A549 (cell line): ENCODE measurements around the gene MORN1. TPM values are rescaled to one million over a fixed set of nuclear protein-coding genes. Genes with fewer than 3 reads are reported as not detected.

Experiments used
- ATAC-seq, 2 experiments: fragments of 200-7000 bp in 1 of 2; fragments of >200 bp in 1 of 2; cut with Nextera tagmentation in 1 of 2; cut with Tn5 transposase in 1 of 2; 3 replicates each; pipeline versions ENCODE4 v1.8.0 to v1.9.1; 2018 to 2020; ENCODE audit warnings: mild to moderate bottlenecking in 1 of 2, moderate library complexity in 1 of 2
- CTCF ChIA-PET: fragments of 300-600 bp; sonication (Branson Sonifier 250); formaldehyde crosslinking; extraction: SDS; loops from one replicate; lab custom pipeline; 2021; ENCODE audit warnings: antibody characterized with exemption, inconsistent platforms; lab: Yijun Ruan, JAX
- POLR2A ChIA-PET: fragments of 350-600 bp; formaldehyde crosslinking; extraction: SDS; loops from one replicate; lab custom pipeline; 2021; ENCODE audit warnings: antibody characterized with exemption, inconsistent platforms; lab: Yijun Ruan, JAX
- DNase-seq, 2 experiments: peaks; one replicate each; pipeline versions ENCODE4 v3.0.0 to v3.0.0-alpha.2; 2011 to 2016; ENCODE audit warnings: low read depth in 1 of 2, low spot score in 1 of 2
- FAIRE-seq: peaks from 2 replicates; lab custom pipeline; 2011; peaks lifted over from hg19 to GRCh38; lab: Jason Lieb, UNC
- H3K27ac ChIP-seq, 2 experiments: fragments of >200 bp; sonication (Bioruptor Twin); formaldehyde crosslinking; 3 replicates each; pipeline ENCODE4 v1.5.1; 2016 to 2017
- H3K4me1 ChIP-seq: fragments of >200 bp; sonication (Bioruptor Twin); formaldehyde crosslinking; 3 replicates; pipeline ENCODE4 v1.6.1; 2016
- H3K4me2 ChIP-seq: fragments of >200 bp; sonication (Bioruptor Twin); formaldehyde crosslinking; 3 replicates; pipeline ENCODE4 v1.6.1; 2016
- H3K4me3 ChIP-seq: fragments of >200 bp; sonication (Bioruptor Twin); formaldehyde crosslinking; 3 replicates; pipeline ENCODE4 v1.5.1; 2016
- H3K9me3 ChIP-seq: fragments of >200 bp; sonication (Bioruptor Twin); formaldehyde crosslinking; 3 replicates; pipeline ENCODE4 v1.6.1; 2016
- BHLHE40 ChIP-seq: IDR thresholded peaks from 2 replicates; pipeline ENCODE4 v1.6.1; 2012; ENCODE audit warnings: low read depth, low read length, inconsistent platforms
- CBX8 ChIP-seq: fragments of 200-600 bp; sonication (generic); IDR thresholded peaks from 2 replicates; pipeline ENCODE4 v1.6.1; 2016
- CEBPB ChIP-seq, 2 experiments: fragments of >200 bp in 1 of 2; sonication (Bioruptor Twin) in 1 of 2; formaldehyde crosslinking in 1 of 2; IDR thresholded peaks; 2 replicates each; pipeline ENCODE4 v1.6.1; 2012 to 2016
- CHD2 ChIP-seq: fragments of 150-350 bp; IDR thresholded peaks from 2 replicates; pipeline ENCODE4 v1.6.1; 2014; ENCODE audit warnings: low read length; ENCODE audit not compliant: partially characterized antibody
- CHD4 ChIP-seq: fragments of 200-600 bp; sonication (generic); IDR thresholded peaks from 2 replicates; pipeline ENCODE4 v1.6.1; 2016; ENCODE audit warnings: antibody characterized with exemption, mild to moderate bottlenecking, borderline replicate concordance
- EHF ChIP-seq: fragments of 250-450 bp; sonication (Bioruptor Pico); IDR thresholded peaks from 2 replicates; pipeline ENCODE4 v1.5.0; 2020; ENCODE audit warnings: mild to moderate bottlenecking
- ESRRA ChIP-seq: fragments of 150-350 bp; IDR thresholded peaks from 2 replicates; pipeline ENCODE4 v1.6.1; 2014; ENCODE audit warnings: mild to moderate bottlenecking, low read length, borderline replicate concordance
- FOXS1 ChIP-seq: fragments of 250-450 bp; sonication (Bioruptor Pico); IDR thresholded peaks from 2 replicates; pipeline ENCODE4 v1.5.0; 2020; ENCODE audit warnings: mild to moderate bottlenecking, moderate library complexity
- GATA3 ChIP-seq: IDR thresholded peaks from 2 replicates; pipeline ENCODE4 v1.6.1; 2012; ENCODE audit warnings: borderline replicate concordance
- HDAC2 ChIP-seq: fragments of 200-600 bp; sonication (generic); IDR thresholded peaks from 2 replicates; pipeline ENCODE4 v1.6.1; 2016
- HOXB13 ChIP-seq: fragments of 250-450 bp; sonication (Bioruptor Pico); IDR thresholded peaks from 2 replicates; pipeline ENCODE4 v1.5.0; 2020; ENCODE audit warnings: low read depth, mild to moderate bottlenecking, moderate library complexity
- JUNB ChIP-seq: fragments of >200 bp; sonication (Bioruptor Twin); formaldehyde crosslinking; IDR thresholded peaks from 2 replicates; pipeline ENCODE4 v1.6.1; 2016
- MAFK ChIP-seq: fragments of 450-650 bp; IDR thresholded peaks from 2 replicates; pipeline ENCODE4 v1.6.1; 2014; ENCODE audit not compliant: partially characterized antibody
- NR3C1 ChIP-seq: fragments of >200 bp; sonication (Bioruptor Twin); formaldehyde crosslinking; IDR thresholded peaks from 3 replicates; pipeline ENCODE4 v1.6.1; 2017
- PHF8 ChIP-seq: fragments of 200-600 bp; sonication (generic); IDR thresholded peaks from 2 replicates; pipeline ENCODE4 v1.6.1; 2016; ENCODE audit warnings: low read depth, mild to moderate bottlenecking, antibody characterized with exemption, moderate library complexity, borderline replicate concordance
- RAD21 ChIP-seq, 2 experiments: fragments of >200 bp in 1 of 2; sonication (Bioruptor Twin) in 1 of 2; formaldehyde crosslinking in 1 of 2; IDR thresholded peaks in 1 of 2; conservative IDR thresholded peaks in 1 of 2; 2 replicates in 1 of 2; 3 replicates in 1 of 2; pipeline ENCODE4 v1.6.1; 2012 to 2018; ENCODE audit warnings: inconsistent platforms in 1 of 2
- SREBF2 ChIP-seq: fragments of 450-650 bp; IDR thresholded peaks from 2 replicates; pipeline ENCODE4 v1.6.1; 2014; ENCODE audit warnings: mild to moderate bottlenecking, moderate library complexity
- TFCP2L1 ChIP-seq: fragments of 250-450 bp; sonication (Bioruptor Pico); IDR thresholded peaks from 2 replicates; pipeline ENCODE4 v1.5.0; 2021; ENCODE audit warnings: mild to moderate bottlenecking
- WGBS: methylation state at CpG from one replicate; pipeline ENCODE4 v1.1.6; 2017; ENCODE audit errors: missing lambda C conversion rate; 5-methylcytosine and 5-hydroxymethylcytosine counted together
- polyA plus RNA-seq, 4 experiments: library from polyadenylated mRNA; depleted of rRNA in 3 of 4; stranded (reverse); fragments of >200 nt; fragmentation: RNase III in 1 of 4; extraction: RNeasy Plus Mini Kit Qiagen cat#74134 plus additional on column Dnase treatment in 1 of 4; gene quantifications; 2 replicates in 3 of 4; 3 replicates in 1 of 4; pipeline ENCODE4 v1.2.3, GENCODE V29; 2011 to 2017
- TF ChIP-seq, protein P1 (sequence below): IDR thresholded peaks from 2 replicates; pipeline ENCODE4 v1.6.1; 2012
- TF ChIP-seq, protein P2 (sequence below): fragments of >200 bp; sonication (Bioruptor Twin); formaldehyde crosslinking; IDR thresholded peaks from 3 replicates; pipeline ENCODE4 v1.5.1; 2016
- TF ChIP-seq, protein P3 (sequence below): IDR thresholded peaks from 2 replicates; pipeline ENCODE4 v1.6.1; 2012; ENCODE audit warnings: low read depth, borderline replicate concordance
- TF ChIP-seq, protein P4 (sequence below): fragments of >200 bp; sonication (Bioruptor Twin); formaldehyde crosslinking; IDR thresholded peaks from 2 replicates; pipeline ENCODE4 v1.6.1; 2016

MORN1 gene
- polyA plus RNA-seq, 2 of the 4 experiments (the other 2 are of a cell fraction): 6.9 to 8.9 TPM

DNA sequence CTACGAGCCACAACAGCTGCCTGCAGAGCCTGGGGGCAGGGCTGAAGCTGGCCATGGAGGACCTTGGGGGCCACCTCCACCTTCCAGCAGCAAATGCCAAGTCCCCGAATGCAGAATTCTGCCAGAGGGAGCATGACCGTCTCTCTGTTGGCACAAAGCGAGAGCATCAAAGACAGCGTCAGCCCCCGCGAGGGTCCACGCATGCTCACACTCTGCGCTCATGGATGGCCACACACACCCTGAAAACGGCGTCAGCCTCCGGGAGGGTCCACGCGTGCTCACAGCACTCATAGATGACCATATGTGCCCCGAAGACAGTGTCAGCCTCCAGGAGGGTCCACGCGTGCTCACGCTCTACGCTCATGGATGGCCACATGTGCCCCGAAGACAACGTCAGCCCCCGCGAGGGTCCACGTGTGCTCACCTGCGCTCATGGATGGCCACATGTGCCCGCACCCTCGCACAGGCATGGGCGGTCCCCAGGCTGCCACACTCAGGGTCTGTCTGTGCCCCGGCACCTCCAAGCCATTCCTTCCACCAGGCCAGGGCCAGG is 46.5 kb downstream of the MORN1 start:
- H3K4me1 ChIP-seq: no peaks in the 10 kb centered on the region
- FAIRE-seq: no peak

DNA sequence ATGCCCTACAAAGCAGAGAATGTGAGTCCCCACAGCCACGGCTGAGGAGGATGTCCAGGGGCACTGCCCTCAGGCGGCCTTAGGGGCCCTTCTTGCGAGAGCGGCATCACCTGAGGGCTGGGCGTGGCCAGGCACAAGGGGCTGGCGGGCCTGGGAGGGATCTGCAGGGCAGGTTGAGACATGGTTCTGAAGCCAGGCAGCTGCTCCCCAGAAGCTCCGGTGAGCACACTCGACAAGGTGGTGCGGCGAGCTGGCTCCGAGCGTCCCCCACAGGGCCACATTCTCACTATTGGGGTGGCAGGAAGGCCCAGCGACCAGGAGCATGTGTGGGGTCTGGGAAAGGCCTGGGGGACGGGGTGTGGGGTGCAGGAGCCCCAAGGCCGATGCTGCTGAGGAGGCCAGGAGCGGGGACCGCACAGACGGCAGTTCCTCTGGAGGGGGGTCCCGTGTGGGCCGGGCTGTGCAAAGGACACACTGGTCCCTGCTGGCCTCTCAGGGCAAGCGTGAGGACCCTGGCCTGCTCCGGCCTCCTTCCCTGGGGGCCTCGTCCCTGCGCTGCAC is 47.2 kb downstream of the MORN1 start:
- TF ChIP-seq, protein P1, sequence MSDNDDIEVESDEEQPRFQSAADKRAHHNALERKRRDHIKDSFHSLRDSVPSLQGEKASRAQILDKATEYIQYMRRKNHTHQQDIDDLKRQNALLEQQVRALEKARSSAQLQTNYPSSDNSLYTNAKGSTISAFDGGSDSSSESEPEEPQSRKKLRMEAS: no peak
- TF ChIP-seq EHF (CRISPR knock-in tag): no peak
- TF ChIP-seq FOXS1 (CRISPR knock-in tag): no peak
- no peak for TF ChIP-seq ESRRA
- no peak for TF ChIP-seq CBX8
- no peak for TF ChIP-seq CHD4
- TF ChIP-seq CHD2: no peak
- TF ChIP-seq CEBPB (IDR thresholded peaks at IDR 0.05): no peak
- no peak for TF ChIP-seq RAD21 (conservative IDR thresholded peaks at IDR 0.05 in 1 of 2, IDR thresholded peaks at IDR 0.05 in 1 of 2)
- no peak for TF ChIP-seq JUNB
- TF ChIP-seq BHLHE40: no peak
- TF ChIP-seq, protein P2, sequence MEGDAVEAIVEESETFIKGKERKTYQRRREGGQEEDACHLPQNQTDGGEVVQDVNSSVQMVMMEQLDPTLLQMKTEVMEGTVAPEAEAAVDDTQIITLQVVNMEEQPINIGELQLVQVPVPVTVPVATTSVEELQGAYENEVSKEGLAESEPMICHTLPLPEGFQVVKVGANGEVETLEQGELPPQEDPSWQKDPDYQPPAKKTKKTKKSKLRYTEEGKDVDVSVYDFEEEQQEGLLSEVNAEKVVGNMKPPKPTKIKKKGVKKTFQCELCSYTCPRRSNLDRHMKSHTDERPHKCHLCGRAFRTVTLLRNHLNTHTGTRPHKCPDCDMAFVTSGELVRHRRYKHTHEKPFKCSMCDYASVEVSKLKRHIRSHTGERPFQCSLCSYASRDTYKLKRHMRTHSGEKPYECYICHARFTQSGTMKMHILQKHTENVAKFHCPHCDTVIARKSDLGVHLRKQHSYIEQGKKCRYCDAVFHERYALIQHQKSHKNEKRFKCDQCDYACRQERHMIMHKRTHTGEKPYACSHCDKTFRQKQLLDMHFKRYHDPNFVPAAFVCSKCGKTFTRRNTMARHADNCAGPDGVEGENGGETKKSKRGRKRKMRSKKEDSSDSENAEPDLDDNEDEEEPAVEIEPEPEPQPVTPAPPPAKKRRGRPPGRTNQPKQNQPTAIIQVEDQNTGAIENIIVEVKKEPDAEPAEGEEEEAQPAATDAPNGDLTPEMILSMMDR: no peak
- no peak for TF ChIP-seq HOXB13 (CRISPR knock-in tag)
- no peak for TF ChIP-seq TFCP2L1 (CRISPR knock-in tag)
- TF ChIP-seq MAFK: no peak
- TF ChIP-seq GATA3: no peak
- no peak for TF ChIP-seq SREBF2
- TF ChIP-seq, protein P3, sequence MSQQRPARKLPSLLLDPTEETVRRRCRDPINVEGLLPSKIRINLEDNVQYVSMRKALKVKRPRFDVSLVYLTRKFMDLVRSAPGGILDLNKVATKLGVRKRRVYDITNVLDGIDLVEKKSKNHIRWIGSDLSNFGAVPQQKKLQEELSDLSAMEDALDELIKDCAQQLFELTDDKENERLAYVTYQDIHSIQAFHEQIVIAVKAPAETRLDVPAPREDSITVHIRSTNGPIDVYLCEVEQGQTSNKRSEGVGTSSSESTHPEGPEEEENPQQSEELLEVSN: no peak
- no peak for TF ChIP-seq PHF8
- no peak for TF ChIP-seq NR3C1
- ChIA-PET POLR2A (no interaction called here), CTCF (no interaction called here)
- DNase-seq: no peak
- WGBS: 91% methylated on average over 4 of the region's 24 CpGs
- ATAC-seq: no peak
- no peak overlapping the region for H3K27ac ChIP-seq
- no peak overlapping the region for H3K4me2 ChIP-seq
- H3K9me3 ChIP-seq: no peaks in the 10 kb centered on the region
- no peaks in the 10 kb centered on the region for H3K4me1 ChIP-seq
- no peak overlapping the region for H3K4me3 ChIP-seq
- FAIRE-seq: no peak

More for the DNA sequence above, 46.5 kb downstream of the MORN1 start:
- no peak overlapping the region for H3K4me2 ChIP-seq
- ChIA-PET POLR2A (no interaction called here), CTCF (no interaction called here)
- H3K9me3 ChIP-seq: no peaks in the 10 kb centered on the region
- WGBS: 87% methylated on average over 12 of the region's 29 CpGs
- DNase-seq: no peak
- H3K27ac ChIP-seq: no peak overlapping the region
- TF ChIP-seq HDAC2 (no peak), MAFK (no peak)
- TF ChIP-seq, protein P4, sequence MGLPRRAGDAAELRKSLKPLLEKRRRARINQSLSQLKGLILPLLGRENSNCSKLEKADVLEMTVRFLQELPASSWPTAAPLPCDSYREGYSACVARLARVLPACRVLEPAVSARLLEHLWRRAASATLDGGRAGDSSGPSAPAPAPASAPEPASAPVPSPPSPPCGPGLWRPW: no peak
- H3K4me3 ChIP-seq: no peak overlapping the region
- ATAC-seq: no peak
